ENCODE data around the gene BABAM2.

- TF ChIP-seq CTCF (IDR thresholded peaks at IDR 0.05) (no peak), EP300 (IDR thresholded peaks at IDR 0.05; ENCODE audit: low read depth) (no peak)
Measured at GRCh38 chr2:28063492-28063962, 173.0 kb downstream of the BABAM2 start.

All from transverse colon (tissue), 3 donors.